Left ventricle myocardium inferior (tissue), 1 donor: ENCODE measurements around the gene SYCP1. TPM values are rescaled to one million over a fixed set of nuclear protein-coding genes. Genes with fewer than 3 reads are reported as not detected.
A peak's percentile ranks its signal among the peaks of the same experiment; 100 is the strongest.

Source experiments
- DNase-seq: peaks from one replicate; pipeline ENCODE4 v3.0.0-alpha.2; 2020
- H3K27ac ChIP-seq: fragments of 200-600 bp; replicated peaks from 2 replicates; pipeline ENCODE4 v1.8.0; 2021
- H3K27me3 ChIP-seq: fragments of 200-600 bp; 2 replicates; pipeline ENCODE4 v1.8.0; 2021; ENCODE audit warnings: low read depth
- H3K36me3 ChIP-seq: fragments of 200-600 bp; 2 replicates; pipeline ENCODE4 v1.8.0; 2021
- H3K4me1 ChIP-seq: fragments of 200-600 bp; 2 replicates; pipeline ENCODE4 v1.8.0; 2021
- H3K4me3 ChIP-seq: fragments of 200-600 bp; 2 replicates; pipeline ENCODE4 v1.8.0; 2021; ENCODE audit warnings: mild to moderate bottlenecking, moderate library complexity
- H3K9me3 ChIP-seq: fragments of 200-600 bp; replicated peaks from 2 replicates; pipeline ENCODE4 v1.8.0; 2021
- CTCF ChIP-seq: fragments of 200-600 bp; IDR thresholded peaks from 2 replicates; pipeline ENCODE4 v1.8.0; 2021; ENCODE audit warnings: antibody characterized with exemption, mild to moderate bottlenecking, borderline replicate concordance
- intact Hi-C: fragments of 100-400 bp; cut with micrococcal nuclease; formaldehyde crosslinking; loops from one replicate; pipeline ENCODE4 v1.11.0; 2022
- total RNA-seq: library from RNA; stranded (reverse); fragmentation: NEBNext Ultra II Directional; extraction: Animal tissue kit (Norgen Biotek cat#: 25700); gene quantifications from one replicate; pipeline ENCODE4 v1.2.1, GENCODE V29; 2021
- donor health status: DM: no; HTN: yes; CAD: no; lungs with severe emphysema.

The SYCP1 gene
- total RNA-seq, 1 donor from 2014 or later: not detected

GRCh38 chr1:115036814-115037507, 182.3 kb downstream of the SYCP1 start:
- H3K4me1 ChIP-seq: peaks cover 11% of the 10 kb centered on the region
- no peak for DNase-seq
- H3K27ac ChIP-seq: no peak overlapping the region

GRCh38 chr1:115040501-115040900, 185.8 kb downstream of the SYCP1 start:
- H3K9me3 ChIP-seq: no peaks in the 10 kb centered on the region
- no peaks in the 10 kb centered on the region for H3K27me3 ChIP-seq
- H3K36me3 ChIP-seq: no peaks in the 10 kb centered on the region
- H3K4me1 ChIP-seq: peaks cover 11% of the 10 kb centered on the region
- intact Hi-C loops: no loop called here
- no peak overlapping the region for H3K27ac ChIP-seq
- TF ChIP-seq CTCF: no peak
- no peak overlapping the region for H3K4me3 ChIP-seq
- DNase-seq: no peak

More at GRCh38 chr1:115036814-115037507, 182.3 kb downstream of the SYCP1 start:
- no peak for TF ChIP-seq CTCF
- Histone ChIP-seq H3K4me3 (no peak overlapping the region), H3K27me3 (no peaks in the 10 kb centered on the region), H3K9me3 (no peaks in the 10 kb centered on the region), H3K36me3 (no peaks in the 10 kb centered on the region)
- intact Hi-C loops: no loop called here

- H3K27me3 ChIP-seq: no peaks in the 10 kb centered on the region
- intact Hi-C loops: no loop called here
- no peaks in the 10 kb centered on the region for H3K36me3 ChIP-seq
- no peak overlapping the region for H3K27ac ChIP-seq
- H3K4me3 ChIP-seq: no peak overlapping the region
- peaks cover 8% of the 10 kb centered on the region for H3K9me3 ChIP-seq
- TF ChIP-seq CTCF: peak; percentile 34
- peaks cover 11% of the 10 kb centered on the region for H3K4me1 ChIP-seq
- no peak for DNase-seq
Observed at GRCh38 chr1:115041654-115042053, 187.0 kb downstream of the SYCP1 start.

Other genes with a start within 250 kb of the SYCP1 start
- gene DENND2C, start 184.8 kb upstream of the SYCP1 start, total RNA-seq: 3.2 TPM
- not detected for gene AMPD1, start 159.3 kb upstream of the SYCP1 start, total RNA-seq
- 7.6 TPM for gene NRAS, start 138.1 kb upstream of the SYCP1 start, total RNA-seq
- gene CSDE1, start 96.9 kb upstream of the SYCP1 start, total RNA-seq: 910 TPM
- gene SIKE1, start 74.2 kb upstream of the SYCP1 start, total RNA-seq: 26.0 TPM
- gene TSHB, start 175.0 kb downstream of the SYCP1 start, total RNA-seq: not detected
- gene TSPAN2, start 234.6 kb downstream of the SYCP1 start, total RNA-seq: 5.3 TPM